Transverse colon (tissue), 4 donors: ENCODE data around the gene OXCT1. TPM values are rescaled to one million over a fixed set of nuclear protein-coding genes. Genes with fewer than 3 reads are reported as not detected.
"Not testable (repeated sequence)": the region's sequence is repeated elsewhere in the genome, so short reads cannot be mapped to it uniquely, and the experiment has no call there.

Source experiments
- DNase-seq: peaks from one replicate; pipeline ENCODE4 v3.0.0-alpha.2; 2019
- H3K27ac ChIP-seq, 4 donors: fragments of 200-600 bp; sonication (generic); 2 replicates each; pipeline ENCODE4 v1.5.1; 2016 to 2018; ENCODE audit warnings: inconsistent platforms in 4 of 4
- H3K27me3 ChIP-seq: fragments of 200-600 bp; sonication (generic); 2 replicates; pipeline ENCODE4 v1.5.1; 2017; ENCODE audit warnings: inconsistent platforms
- H3K36me3 ChIP-seq, 4 donors: fragments of 200-600 bp; sonication (generic); 2 replicates each; pipeline ENCODE4 v1.5.1; 2017 to 2019; ENCODE audit warnings: inconsistent platforms in 4 of 4
- H3K4me1 ChIP-seq, 4 donors: fragments of 200-600 bp; sonication (generic); 2 replicates each; pipeline ENCODE4 v1.5.1; 2017 to 2020; ENCODE audit warnings: inconsistent platforms in 4 of 4
- H3K4me3 ChIP-seq, 4 donors: fragments of 200-600 bp; sonication (generic); 1 replicate in 1 of 4; 2 replicates in 3 of 4; pipeline versions ENCODE4 v1.5.1 to v1.6.1; 2017 to 2019; ENCODE audit warnings: inconsistent platforms in 4 of 4
- H3K9me3 ChIP-seq, 2 donors: fragments of 200-600 bp; sonication (generic); 2 replicates each; pipeline ENCODE4 v1.5.1; 2017 to 2019; ENCODE audit warnings: inconsistent platforms in 2 of 2
- EP300 ChIP-seq: sonication (generic); formaldehyde crosslinking; IDR thresholded peaks from one replicate; pipeline ENCODE4 v1.6.1; 2017; ENCODE audit warnings: antibody characterized with exemption, low read depth
- POLR2A ChIP-seq: fragments of 450-650 bp; IDR thresholded peaks from one replicate; pipeline ENCODE4 v1.6.1; 2016; ENCODE audit warnings: antibody characterized with exemption, mild to moderate bottlenecking, moderate library complexity
- POLR2AphosphoS5 ChIP-seq, 3 donors: sonication (generic); formaldehyde crosslinking; IDR thresholded peaks; one replicate each; pipeline ENCODE4 v1.6.1; 2016; ENCODE audit warnings: antibody characterized with exemption in 3 of 3
- WGBS, 2 donors: methylation state at CpG; one replicate each; pipeline ENCODE4 v1.1.5; 2018; ENCODE audit warnings: low coverage in 1 of 2; 5-methylcytosine and 5-hydroxymethylcytosine counted together
- in situ Hi-C, 4 donors: fragments of 200-750 bp; cut with MboI; loops; one replicate each; pipeline versions ENCODE4 v1.15.0 to v1.15.1; 2017; ENCODE audit warnings: low sequenced_read_pairs in 3 of 4, low pct_ligation_motif_present in 1 of 4, low pct_unique_long_range_greater_than_20kb in 1 of 4
- intact Hi-C: fragments of 100-400 bp; cut with DNase I; formaldehyde crosslinking; loops from one replicate; pipeline ENCODE4 v1.15.1; 2023; ENCODE audit warnings: low total_unique reads
- total RNA-seq, 4 donors: library from RNA; depleted of rRNA; stranded (reverse); fragments of >200 nt; gene quantifications; one replicate each; pipeline ENCODE4 v1.1.0, GENCODE V29; 2016
- TF ChIP-seq, protein P1 (sequence below), 5 experiments: fragments of 200-600 bp in 3 of 5; fragments of 450-650 bp in 2 of 5; sonication (generic) in 3 of 5; IDR thresholded peaks; 1 replicate in 2 of 5; 2 replicates in 3 of 5; pipeline ENCODE4 v1.5.1; 2016 to 2017; ENCODE audit warnings: antibody characterized with exemption in 5 of 5, inconsistent platforms in 3 of 5, mild to moderate bottlenecking in 2 of 5, moderate library complexity in 1 of 5

The OXCT1 gene
- total RNA-seq, 4 donors from 2014 or later, result 7.4 to 12.7 (median 8.4) TPM

DNA sequence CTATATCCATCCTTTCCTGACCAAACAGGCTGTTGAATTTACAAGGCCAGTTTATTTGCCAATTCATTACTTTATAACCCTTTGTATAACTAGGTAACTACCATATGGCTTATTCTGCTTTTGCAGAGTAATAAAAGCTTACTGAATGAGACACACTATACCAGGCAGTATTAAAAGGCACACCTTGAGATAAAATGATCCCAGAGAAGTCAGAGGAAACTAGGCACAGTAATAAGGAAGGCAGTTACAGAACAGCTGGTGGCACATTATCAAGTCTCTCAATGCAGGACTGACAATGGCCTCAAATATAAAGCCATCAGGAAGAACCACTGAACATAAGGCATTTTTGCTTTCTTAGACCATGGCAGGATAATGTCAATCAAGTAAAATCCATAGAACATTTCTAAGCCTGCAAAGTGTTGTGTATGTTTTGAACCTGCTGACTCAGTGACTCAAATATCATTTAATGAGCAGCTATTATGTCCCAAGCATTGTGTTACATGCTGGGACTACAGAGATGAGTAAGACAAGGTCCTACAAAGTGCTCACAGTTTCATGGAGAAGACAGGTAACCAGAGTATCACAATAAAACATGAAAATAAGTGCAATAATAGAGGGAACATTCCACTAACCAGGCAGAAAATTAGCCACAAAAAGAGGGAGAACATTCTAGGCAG lies 52.5 kb downstream of the OXCT1 start:
- intact Hi-C loops, result no loop called here
- H3K27ac ChIP-seq, result peak overlapping the region; percentile 16 to 54 (median 39)
- TF ChIP-seq POLR2A (no peak), POLR2AphosphoS5 (IDR thresholded peaks at IDR 0.05) (peak in 2 of 3 donors; percentile 48 to 62)
- TF ChIP-seq, protein P1, sequence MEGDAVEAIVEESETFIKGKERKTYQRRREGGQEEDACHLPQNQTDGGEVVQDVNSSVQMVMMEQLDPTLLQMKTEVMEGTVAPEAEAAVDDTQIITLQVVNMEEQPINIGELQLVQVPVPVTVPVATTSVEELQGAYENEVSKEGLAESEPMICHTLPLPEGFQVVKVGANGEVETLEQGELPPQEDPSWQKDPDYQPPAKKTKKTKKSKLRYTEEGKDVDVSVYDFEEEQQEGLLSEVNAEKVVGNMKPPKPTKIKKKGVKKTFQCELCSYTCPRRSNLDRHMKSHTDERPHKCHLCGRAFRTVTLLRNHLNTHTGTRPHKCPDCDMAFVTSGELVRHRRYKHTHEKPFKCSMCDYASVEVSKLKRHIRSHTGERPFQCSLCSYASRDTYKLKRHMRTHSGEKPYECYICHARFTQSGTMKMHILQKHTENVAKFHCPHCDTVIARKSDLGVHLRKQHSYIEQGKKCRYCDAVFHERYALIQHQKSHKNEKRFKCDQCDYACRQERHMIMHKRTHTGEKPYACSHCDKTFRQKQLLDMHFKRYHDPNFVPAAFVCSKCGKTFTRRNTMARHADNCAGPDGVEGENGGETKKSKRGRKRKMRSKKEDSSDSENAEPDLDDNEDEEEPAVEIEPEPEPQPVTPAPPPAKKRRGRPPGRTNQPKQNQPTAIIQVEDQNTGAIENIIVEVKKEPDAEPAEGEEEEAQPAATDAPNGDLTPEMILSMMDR (IDR thresholded peaks at IDR 0.05), result no peak

DNA sequence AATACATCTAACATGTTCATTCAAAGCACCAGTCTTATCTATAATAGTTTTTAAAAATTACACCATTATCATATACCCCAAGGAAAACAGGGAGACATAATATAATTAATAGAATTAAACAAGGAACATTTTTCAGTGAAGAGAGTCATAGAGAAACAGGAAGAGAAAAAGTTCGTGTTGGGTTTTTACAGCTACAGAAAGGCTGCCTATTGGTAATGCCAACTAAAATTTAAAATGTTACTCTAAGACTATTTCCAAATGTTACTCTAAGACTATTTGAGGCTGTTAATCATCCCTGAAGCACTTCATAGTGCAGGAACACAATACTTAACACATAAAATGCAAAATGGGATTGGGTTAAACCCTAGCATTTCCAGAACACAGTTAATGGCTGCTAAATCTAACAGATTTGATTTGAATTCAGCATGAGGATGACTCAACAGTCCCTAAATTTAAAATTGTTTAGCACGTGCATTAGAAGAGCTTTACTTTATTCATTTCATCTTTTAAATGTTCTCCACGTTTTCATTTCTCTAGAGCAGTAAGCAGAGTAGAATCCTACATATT lies 54.5 kb downstream of the OXCT1 start:
- WGBS, 2 donors, result 56 to 68% methylated on average over 3 of the region's 3 CpGs
- DNase-seq, result no peak

More for the DNA sequence above, 52.5 kb downstream of the OXCT1 start:
- Histone ChIP-seq H3K4me3 (no peak overlapping the region), H3K4me1 (peaks cover 0 to 37% (median 11%) of the 10 kb centered on the region in 4 donors), H3K9me3 (no peaks in the 10 kb centered on the region), H3K36me3 (no peaks in the 10 kb centered on the region), H3K27me3 (no peaks in the 10 kb centered on the region)
- peak; percentile 16 for DNase-seq
- in situ Hi-C loops, result no loop called here

DNA sequence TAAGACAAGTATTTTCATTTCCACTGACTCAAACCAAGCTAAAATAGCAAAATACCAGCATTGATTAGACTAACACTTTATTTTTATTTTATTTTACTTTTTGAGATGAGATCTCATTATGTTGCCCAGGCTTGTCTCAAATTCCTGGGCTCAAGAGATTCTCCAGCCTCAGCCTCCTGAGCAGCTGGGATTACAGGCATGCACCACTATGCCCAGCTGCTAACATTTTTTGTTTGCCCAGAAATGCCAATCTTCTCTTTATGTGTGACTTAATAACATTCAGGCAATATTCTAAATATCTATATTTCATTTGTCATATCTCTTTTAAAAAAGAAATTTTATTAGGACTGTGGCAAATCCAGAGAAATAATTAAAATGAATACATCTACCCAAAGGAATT lies 55.0 kb downstream of the OXCT1 start:
- in situ Hi-C loops, result no loop called here
- peaks cover 0 to 45% (median 11%) of the 10 kb centered on the region in 4 donors for H3K4me1 ChIP-seq
- no peaks in the 10 kb centered on the region for H3K27me3 ChIP-seq
- H3K27ac ChIP-seq, result no peak overlapping the region
- intact Hi-C loops, result no loop called here
- TF ChIP-seq, protein P1 (IDR thresholded peaks at IDR 0.05), result no peak
- TF ChIP-seq POLR2A (no peak), EP300 (no peak), POLR2AphosphoS5 (IDR thresholded peaks at IDR 0.05) (no peak)
- DNase-seq, result no peak
- no peaks in the 10 kb centered on the region for H3K9me3 ChIP-seq
- no peaks in the 10 kb centered on the region for H3K36me3 ChIP-seq
- no peak overlapping the region for H3K4me3 ChIP-seq

More for the DNA sequence above, 54.5 kb downstream of the OXCT1 start:
- in situ Hi-C loops, result no loop called here
- Histone ChIP-seq H3K9me3 (no peaks in the 10 kb centered on the region), H3K36me3 (no peaks in the 10 kb centered on the region), H3K4me1 (peaks cover 0 to 41% (median 11%) of the 10 kb centered on the region in 4 donors), H3K27me3 (no peaks in the 10 kb centered on the region), H3K4me3 (no peak overlapping the region), H3K27ac (no peak overlapping the region)
- TF ChIP-seq, protein P1 (IDR thresholded peaks at IDR 0.05), result no peak
- TF ChIP-seq EP300, result no peak
- no peak for TF ChIP-seq POLR2A
- TF ChIP-seq POLR2AphosphoS5 (IDR thresholded peaks at IDR 0.05), result no peak
- intact Hi-C loops, result no loop called here

DNA sequence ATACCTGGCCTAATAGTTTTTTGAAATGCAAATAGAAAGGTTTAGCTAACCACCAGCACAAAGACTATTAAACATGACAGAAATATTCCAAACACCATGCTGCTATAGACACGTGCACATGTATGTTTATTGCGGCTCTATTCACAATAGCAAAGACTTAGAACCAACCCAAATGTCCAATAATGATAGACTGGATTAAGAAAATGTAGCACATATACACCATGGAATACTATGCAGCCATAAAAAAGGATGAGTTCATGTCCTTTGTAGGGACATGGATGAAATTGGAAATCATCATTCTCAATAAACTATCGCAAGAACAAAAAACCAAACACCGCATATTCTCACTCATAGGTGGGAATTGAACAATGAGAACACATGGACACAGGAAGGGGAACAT lies 55.9 kb downstream of the OXCT1 start:
- H3K9me3 ChIP-seq, H3K36me3 ChIP-seq, H3K4me3 ChIP-seq, in situ Hi-C loops, intact Hi-C loops, H3K27me3 ChIP-seq, H3K27ac ChIP-seq, DNase-seq: not testable (repeated sequence)
- H3K4me1 ChIP-seq, result peaks cover 0 to 54% (median 11%) of the 10 kb centered on the region in 4 donors
- WGBS, 2 donors, result 83 to 90% methylated on average over 2 to 4 of the region's 4 CpGs
